ENCODE data around the gene PLEKHJ1.

- TF ChIP-seq POLR2A (IDR thresholded peaks at IDR 0.05) (no peak), CTCF (IDR thresholded peaks at IDR 0.05) (no peak)
These were observed 16.1 kb upstream of the PLEKHJ1 start for GRCh38 chr19:2252055-2252796.
